ENCODE results near the gene FHOD1.

- no peak for TF ChIP-seq CTCF (IDR thresholded peaks at IDR 0.05)
- no peak for TF ChIP-seq NPAS2 (CRISPR knock-in tag; IDR thresholded peaks at IDR 0.05; ENCODE audit: borderline replicate concordance)
- TF ChIP-seq JUNB (IDR thresholded peaks at IDR 0.05), result no peak
- no peak for TF ChIP-seq MAFK (IDR thresholded peaks at IDR 0.05; ENCODE audit: partially characterized antibody)
- no peak for TF ChIP-seq RNF2 (IDR thresholded peaks at IDR 0.05; ENCODE audit: borderline replicate concordance, low read depth)
- no peak for TF ChIP-seq NR3C1 (IDR thresholded peaks at IDR 0.05)
- TF ChIP-seq ZFP36 (IDR thresholded peaks at IDR 0.05; ENCODE audit: borderline replicate concordance, partially characterized antibody), result no peak
- TF ChIP-seq POLR2A (IDR thresholded peaks at IDR 0.05; ENCODE audit: low read length), result no peak
- TF ChIP-seq RAD21 (conservative IDR thresholded peaks at IDR 0.05 in 1 of 2, IDR thresholded peaks at IDR 0.05 in 1 of 2), result no peak
- no peak for TF ChIP-seq RCOR1 (IDR thresholded peaks at IDR 0.05; ENCODE audit: low read depth, low read length)
- no peak for TF ChIP-seq USF2 (IDR thresholded peaks at IDR 0.05)
- TF ChIP-seq MYC (IDR thresholded peaks at IDR 0.05; ENCODE audit: borderline replicate concordance, low read length), result no peak
Observed at GRCh38 chr16:67213197-67214019, 33.9 kb downstream of the FHOD1 start.
